GM10847 (cell line): Measurements from ENCODE around the gene CCDC85B.

Experiments used
- POLR2A ChIP-seq: IDR thresholded peaks from 2 replicates; pipeline ENCODE4 v1.6.1; 2011; ENCODE audit not compliant: insufficient read length; ENCODE audit errors: extremely low read depth

CCDC85B gene

DNA sequence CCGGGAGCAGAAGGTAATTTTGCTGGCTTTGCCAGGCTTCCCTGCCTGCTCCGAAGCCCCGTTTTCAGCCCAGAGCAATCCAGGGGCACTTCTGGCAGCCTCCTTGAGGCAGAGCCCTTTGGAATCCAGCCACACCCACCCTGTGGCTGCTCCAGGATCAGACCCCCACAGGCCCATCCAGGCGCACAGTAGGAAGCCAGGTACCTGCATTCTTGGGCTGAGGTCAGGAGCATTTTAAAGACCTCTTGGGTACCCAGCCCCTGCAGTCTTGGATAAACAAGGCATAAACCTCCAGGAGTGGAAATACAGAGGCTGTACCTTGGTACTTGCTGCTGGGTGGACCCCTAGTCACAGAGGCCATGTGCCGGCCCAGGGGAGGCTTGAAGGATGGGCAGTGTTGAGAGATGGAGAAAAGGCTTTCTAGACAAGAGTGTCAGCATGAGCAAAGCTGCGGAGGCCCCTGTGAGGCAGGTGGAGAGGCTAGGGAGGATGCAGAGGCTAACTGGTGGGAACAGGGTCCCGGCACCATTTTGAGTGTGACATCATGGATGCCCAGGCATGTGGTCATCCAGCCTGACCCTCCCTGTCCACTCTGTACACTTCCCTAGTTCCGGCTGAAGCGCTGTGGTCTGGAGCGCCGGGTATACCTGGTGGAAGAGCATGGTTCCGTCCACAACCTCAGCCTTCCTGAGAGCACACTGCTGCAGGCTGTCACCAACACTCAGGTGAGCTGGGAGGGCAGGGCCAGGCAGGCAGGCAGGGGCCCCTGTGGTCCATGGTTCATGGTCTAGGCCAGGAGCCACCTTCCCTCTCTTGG lies 26.4 kb upstream of the CCDC85B start:
- TF ChIP-seq POLR2A, result no peak

DNA sequence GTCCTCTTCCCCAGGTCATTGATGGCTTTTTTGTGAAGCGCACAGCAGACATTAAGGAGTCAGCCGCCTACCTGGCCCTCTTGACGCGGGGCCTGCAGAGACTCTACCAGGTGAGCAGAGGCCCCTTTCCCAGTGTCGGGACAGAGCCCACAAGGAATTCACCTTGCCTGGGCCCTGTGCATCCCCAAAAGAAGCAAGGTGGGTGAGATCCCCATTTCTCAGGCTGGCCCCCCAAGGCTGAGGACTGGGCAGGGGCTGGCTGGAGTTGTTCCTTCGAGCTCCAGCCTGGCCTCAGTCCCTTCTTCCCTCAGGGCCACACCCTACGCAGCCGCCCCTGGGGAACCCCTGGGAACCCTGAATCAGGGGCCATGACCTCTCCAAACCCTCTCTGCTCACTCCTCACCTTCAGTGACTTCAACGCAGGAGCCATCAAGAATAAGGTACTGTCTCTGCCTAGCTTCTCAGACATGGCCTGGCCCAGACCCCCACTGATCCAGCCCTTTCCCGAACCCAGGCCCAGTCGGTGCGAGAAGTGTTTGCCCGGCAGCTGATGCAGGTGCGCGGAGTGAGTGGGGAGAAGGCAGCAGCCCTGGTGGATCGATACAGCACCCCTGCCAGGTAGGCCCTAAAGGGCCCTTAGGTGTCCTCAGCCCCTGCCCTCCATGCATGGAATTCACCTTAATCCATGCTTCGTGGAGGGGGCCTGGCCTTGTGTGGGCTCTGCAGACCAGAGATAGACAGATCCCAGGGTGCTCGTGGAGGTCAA lies 25.6 kb upstream of the CCDC85B start:
- no peak for TF ChIP-seq POLR2A

GRCh38 chr11:65865550-65866172 lies 24.8 kb upstream of the CCDC85B start:
- no peak for TF ChIP-seq POLR2A

- TF ChIP-seq POLR2A, result no peak
Measured at GRCh38 chr11:65866509-65867283, 23.8 kb upstream of the CCDC85B start.

- no peak for TF ChIP-seq POLR2A
Measured at GRCh38 chr11:65867284-65868071, 23.0 kb upstream of the CCDC85B start.

DNA sequence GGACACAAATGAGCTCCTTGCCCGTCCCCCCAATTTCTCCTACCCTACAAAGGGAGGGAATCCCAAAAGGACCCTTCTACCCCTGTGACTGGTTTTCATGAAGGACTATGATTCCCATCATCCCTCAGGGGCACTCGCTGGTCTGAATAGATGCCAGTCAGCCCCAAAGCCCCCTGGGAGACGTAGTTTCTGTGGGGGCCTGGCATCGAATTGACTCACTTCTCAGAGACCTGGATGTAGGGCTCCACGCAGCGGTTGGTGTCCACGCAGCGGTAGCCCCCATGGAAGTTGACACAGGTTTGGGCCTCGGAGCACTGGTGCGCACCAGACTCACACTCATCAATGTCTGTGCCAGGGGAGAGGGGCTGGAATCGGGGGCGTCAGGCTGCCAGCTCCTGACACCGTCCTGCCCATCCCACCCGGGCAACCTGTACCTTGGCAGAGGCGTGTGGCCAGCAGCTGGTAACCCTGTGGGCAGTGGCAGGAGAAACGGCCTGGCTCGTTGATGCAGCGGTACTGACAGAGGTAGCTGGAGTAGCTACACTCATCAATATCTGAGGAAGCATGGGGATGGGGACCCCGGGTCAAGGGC lies 22.3 kb upstream of the CCDC85B start:
- no peak for TF ChIP-seq POLR2A

- no peak for TF ChIP-seq POLR2A
Measured at GRCh38 chr11:65868907-65869306, 21.6 kb upstream of the CCDC85B start.

DNA sequence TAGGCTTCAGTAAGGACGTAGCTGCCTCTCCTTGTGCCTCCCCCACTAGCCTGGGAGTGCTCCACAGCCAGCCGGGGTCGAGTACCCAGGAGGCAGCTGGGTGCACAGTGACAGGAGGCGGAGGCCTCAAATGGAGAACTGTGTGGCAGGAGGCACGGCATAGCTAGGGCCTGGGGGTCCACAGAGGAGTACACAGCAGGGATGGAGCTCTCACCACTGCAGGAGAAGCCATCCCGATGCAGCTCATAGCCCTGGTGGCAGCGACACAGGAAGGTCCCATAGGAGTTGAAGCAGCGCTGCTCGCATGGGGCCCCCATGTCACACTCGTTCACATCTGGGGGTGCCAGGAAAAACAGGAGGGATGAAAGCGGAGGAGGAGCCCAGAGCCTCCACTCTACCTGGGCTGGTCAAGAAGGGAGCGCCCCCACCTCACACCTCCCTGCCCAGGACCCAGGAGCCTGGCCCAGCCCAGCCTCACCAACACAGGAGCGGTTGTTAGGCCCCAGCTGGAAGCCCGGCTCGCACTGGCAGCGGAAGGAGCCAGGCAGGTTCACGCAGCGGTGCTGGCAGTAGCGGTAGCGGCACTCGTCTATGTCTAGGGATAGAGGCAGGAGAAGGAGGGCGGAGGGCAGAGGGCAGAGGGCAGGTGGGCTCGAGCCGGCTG lies 20.7 kb upstream of the CCDC85B start:
- TF ChIP-seq POLR2A, result no peak

GRCh38 chr11:65870307-65870658 lies 20.2 kb upstream of the CCDC85B start:
- TF ChIP-seq POLR2A, result no peak

DNA sequence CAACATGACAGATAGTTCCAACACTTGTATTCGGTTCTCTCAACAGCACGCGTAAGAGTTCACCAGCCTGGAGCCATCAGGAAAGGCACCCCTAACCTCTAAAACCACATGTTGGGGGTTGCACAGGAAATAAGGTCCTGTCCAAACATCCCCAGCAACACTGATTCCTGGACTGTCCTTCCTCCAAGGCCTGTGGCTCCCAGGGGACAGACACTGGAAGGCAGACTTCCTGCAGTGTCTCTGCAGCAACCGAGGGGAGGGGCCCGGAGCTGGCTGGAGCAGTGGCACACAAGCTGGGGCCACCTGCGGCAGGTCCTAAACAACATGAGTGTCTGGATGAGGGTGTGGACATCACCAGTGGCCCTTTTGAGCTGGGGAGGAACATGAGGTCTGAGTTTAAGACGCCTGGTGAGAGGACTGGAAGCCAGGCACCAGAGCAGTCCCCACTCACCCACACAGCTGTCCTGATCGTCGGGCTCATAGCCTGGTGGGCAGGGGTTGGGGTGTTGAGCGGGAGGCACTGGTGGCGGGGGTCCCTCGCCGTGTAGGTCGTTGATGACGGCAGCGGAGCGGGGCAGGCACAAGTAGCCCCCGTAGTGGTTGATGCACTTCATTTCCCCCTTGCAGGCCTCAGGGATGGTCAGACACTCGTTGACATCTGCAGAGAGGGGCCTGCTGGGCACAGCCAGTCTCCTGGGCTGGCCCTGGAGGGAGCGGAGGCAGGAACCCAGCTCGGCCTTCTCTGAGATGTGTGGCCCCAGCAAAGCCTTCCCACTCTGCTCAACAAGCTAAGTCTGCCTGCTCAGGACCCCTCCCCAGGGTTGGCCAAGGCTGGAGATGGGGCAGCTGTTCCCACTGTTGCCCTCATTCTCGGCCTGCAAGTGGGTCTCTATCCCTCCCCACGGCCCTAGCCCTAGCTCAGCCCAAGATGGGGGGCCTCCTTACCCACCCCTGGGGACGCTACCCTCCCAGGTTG lies 19.5 kb upstream of the CCDC85B start:
- no peak for TF ChIP-seq POLR2A

GRCh38 chr11:65871811-65872548 lies 18.5 kb upstream of the CCDC85B start:
- no peak for TF ChIP-seq POLR2A
